NCI-H128 (cell line): Measurements from ENCODE around the gene MRGPRF.

ENCODE experiments used
- DNase-seq: peaks from one replicate; lab custom pipeline; 2025; ENCODE audit not compliant: unreplicated experiment; lab: John Stamatoyannopoulos, UW

MRGPRF gene

GRCh38 chr11:69027704-69028372 lies 14.8 kb upstream of the MRGPRF start:
- no peak for DNase-seq

- no peak for DNase-seq
These were observed 11.5 kb upstream of the MRGPRF start for GRCh38 chr11:69024509-69024908.

- DNase-seq, result no peak
These were observed 9.2 kb upstream of the MRGPRF start for GRCh38 chr11:69022260-69022659.

- no peak for DNase-seq
These were observed 5.9 kb upstream of the MRGPRF start for GRCh38 chr11:69018924-69019323.

- no peak for DNase-seq
These were observed 4.9 kb upstream of the MRGPRF start for GRCh38 chr11:69017951-69018350.

- DNase-seq, result no peak
These were observed 2.0 kb upstream of the MRGPRF start for GRCh38 chr11:69014898-69015549.

GRCh38 chr11:69014084-69014851 lies 1.2 kb upstream of the MRGPRF start:
- no peak for DNase-seq

GRCh38 chr11:69012092-69013008 lies 696 bp downstream of the MRGPRF start:
- DNase-seq, result no peak

- no peak for DNase-seq
These were observed 1.4 kb downstream of the MRGPRF start for GRCh38 chr11:69011624-69012091.

GRCh38 chr11:69010964-69011623 lies 2.0 kb downstream of the MRGPRF start:
- DNase-seq, result no peak

GRCh38 chr11:69010361-69010891 lies 2.6 kb downstream of the MRGPRF start:
- no peak for DNase-seq

- no peak for DNase-seq
These were observed 3.4 kb downstream of the MRGPRF start for GRCh38 chr11:69009441-69010211.

- no peak for DNase-seq
These were observed 4.2 kb downstream of the MRGPRF start for GRCh38 chr11:69008737-69009440.

- peak; percentile 10 for DNase-seq
These were observed 5.1 kb downstream of the MRGPRF start for GRCh38 chr11:69007975-69008381.

- no peak for DNase-seq
These were observed 6.2 kb downstream of the MRGPRF start for GRCh38 chr11:69006816-69007215.

GRCh38 chr11:69005631-69006368 lies 7.2 kb downstream of the MRGPRF start:
- DNase-seq, result no peak

GRCh38 chr11:69005183-69005630 lies 7.8 kb downstream of the MRGPRF start:
- no peak for DNase-seq
